GM18499 (cell line): Measurements from ENCODE around the gene EIF3I.

Experiments
- ATAC-seq: cut with Tn5 transposase; IDR thresholded peaks from one replicate; pipeline ENCODE4 v1.9.1; 2021; ENCODE audit warnings: moderate number of reproducible peaks; ENCODE audit not compliant: insufficient read depth, unreplicated experiment

Gene EIF3I

GRCh38 chr1:32228771-32229170 is 6.6 kb downstream of the EIF3I start:
- no peak for ATAC-seq

- ATAC-seq, result no peak
Observed at GRCh38 chr1:32231843-32232432, 9.7 kb downstream of the EIF3I start.

DNA sequence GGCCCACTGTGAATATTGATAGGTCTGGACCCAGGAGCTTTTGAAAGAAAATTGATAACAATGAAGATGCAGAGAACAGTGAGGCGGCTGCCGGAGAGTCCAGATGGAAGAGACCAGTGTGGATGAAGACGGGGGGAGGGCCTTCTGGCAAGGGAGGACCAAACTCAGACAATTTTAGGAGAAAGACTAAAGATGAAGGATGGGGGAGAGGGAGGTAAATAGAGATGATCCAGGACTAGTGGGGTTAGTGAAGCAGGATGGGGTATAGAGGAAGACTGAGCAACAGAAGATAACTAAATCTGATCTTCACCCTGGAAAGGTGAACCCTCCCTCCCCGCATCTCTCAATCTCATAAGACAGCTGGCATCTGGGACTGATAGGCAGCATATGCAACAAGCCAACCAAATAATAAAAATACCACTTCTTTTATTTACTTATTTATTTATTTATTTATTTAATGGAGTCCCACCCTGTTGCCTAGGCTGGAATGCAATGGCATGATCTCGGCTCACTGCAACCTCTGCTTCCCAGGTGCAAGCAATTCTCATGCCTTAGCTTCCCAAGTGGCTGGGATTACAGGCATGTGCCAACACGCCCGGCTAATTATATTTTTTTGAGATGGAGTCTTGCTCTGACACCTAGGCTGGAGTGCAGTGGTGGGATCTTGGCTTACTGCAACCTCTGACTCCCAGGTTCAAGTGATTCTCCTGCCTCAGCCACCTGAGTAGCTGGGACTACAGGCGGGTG is 10.5 kb downstream of the EIF3I start:
- ATAC-seq, result no peak

- no peak for ATAC-seq
Observed at GRCh38 chr1:32234792-32235191, 12.6 kb downstream of the EIF3I start.

DNA sequence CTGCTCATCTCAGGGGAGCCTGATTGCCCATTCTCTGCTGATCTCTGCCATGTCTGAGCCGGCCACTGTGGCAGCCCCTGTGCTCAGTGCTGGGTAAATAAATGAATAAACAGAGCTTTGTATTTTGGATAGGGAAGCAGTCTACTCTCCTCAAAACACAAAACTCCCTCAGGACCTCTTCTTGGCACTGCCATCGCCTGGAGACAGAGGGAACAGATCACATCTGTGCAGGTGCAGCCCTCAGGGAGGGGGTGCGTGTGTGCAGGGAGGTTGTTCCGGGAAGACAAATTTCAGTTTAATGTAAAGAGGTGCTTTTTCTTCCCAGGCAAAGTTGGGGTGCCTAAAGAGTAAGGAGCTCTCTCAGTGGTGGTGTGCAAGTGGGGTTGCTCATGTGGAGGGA is 17.1 kb downstream of the EIF3I start:
- ATAC-seq, result no peak

DNA sequence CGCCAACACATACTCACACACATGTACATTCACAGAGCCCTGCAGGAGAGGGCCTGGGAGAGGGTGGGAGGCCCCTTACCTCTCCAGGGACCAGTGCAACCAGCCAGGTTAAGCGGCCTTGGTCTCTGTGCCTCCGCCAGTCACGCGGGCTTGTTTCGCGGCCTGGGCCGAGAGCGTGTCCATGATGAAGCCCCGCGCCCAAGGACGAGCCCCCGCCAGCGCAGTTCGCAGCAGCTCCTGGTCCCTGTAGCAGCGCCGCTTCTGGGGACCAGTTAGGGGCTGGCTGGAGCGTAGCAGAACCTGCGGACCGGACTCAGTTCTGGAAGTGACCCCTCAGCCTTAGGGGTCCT is 17.6 kb downstream of the EIF3I start:
- no peak for ATAC-seq

DNA sequence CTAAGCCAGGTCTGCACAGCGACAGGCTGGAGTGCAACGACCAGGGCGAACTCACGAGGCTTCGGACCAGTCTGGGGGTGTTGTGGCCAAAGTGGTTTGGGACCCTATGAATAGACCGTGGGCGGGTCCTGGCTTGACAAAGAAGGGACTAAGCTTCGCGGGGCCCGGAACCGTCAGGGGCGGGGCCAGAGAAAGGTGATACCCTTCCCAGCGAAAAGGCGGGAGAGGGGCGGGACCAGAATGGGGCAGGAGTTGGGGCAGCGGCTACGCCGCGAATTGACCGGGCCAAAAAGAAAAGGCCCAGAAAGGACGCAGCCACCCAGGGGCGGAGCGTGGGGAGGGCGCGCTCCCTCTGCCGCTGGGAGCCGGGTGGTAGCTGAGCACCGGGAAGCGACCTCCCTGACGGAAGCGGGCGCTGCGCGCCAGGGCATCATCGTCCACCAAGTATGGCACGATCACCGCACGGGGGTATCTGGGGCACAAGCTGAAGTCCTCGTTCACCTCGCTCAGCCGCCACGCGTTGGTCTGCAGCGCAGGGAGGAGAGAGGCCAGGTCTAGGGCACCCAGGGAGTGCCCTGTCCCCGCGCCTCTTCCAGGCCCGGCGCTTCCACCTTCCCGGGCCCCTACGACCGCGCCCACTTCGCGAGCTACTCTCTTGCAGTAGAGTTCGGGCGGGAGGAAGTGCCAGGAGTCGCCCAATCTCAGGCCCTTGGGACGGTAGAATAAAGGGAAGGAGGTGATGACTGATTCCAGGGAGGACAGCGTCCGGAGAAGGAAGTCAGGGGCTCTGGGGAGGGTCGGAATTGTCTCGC is 18.1 kb downstream of the EIF3I start:
- no peak for ATAC-seq

DNA sequence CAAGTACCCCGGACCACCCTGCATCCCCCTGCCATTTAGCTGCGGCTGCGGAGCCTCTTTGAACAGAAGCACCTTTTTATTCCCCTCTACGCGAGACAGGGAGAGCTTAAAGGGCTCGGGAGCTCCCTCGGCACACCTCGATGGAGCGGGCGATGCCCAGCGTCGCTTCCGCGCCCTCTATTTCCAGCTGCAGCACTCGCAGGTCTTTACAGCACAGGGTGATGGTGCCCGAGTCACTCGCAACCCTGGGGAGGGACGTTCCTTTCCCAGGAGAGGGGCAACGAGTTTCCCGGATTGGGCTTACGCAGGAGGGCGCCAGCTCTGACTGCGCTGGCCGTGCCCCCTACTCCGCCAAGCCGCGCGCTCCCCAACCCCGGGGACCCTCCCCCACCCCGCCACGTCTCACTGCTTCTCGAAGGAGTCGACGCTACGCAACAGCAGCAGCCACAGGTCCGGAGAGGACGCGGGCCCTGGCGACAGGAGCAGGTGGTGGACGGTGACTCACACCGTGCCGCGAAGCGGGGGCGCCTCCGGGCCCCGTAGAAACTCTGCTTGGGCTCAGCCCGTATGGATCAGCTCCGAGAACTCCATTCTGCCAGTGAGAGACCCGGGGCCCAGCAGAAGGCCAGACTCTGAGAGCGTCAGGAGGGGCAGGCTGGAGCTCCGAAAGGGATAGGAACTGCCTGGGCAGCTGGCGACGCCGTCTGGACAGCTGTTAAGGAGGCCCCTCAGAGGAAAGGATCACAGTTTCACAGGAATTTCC is 19.0 kb downstream of the EIF3I start:
- no peak for ATAC-seq

DNA sequence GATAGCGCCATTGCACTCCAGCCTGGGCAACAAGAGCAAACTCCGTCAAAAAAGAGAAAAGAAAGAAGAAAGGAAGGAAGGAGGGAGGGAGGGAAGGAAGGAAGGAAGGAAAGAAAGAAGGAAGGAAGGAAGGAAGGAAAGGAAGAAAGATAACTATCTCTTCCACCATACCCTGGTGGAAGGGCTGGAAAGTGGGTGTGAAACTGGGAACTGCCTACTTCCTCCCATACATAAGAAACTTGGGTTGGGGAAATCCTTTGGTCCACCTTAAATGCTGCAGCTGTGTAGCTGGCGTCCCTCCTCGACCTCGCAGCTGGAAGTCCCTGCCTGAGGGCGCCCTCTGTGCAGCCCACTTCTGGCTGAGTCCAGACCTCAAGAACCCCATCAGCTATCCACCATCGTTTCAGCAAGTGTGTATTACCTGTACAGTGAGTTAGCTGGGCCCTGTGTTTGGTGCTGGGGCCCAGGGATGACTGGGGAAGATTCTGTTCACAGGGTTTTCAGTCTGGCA is 20.2 kb downstream of the EIF3I start:
- ATAC-seq, result no peak

GRCh38 chr1:32246888-32247273 is 24.7 kb downstream of the EIF3I start, which contains the start of gene FAM167B:
TSS of gene FAM167B (plus strand) at chr1:32247222. CDS start at chr1:32247422, 200 bp downstream.
- ATAC-seq, result no peak

GRCh38 chr1:32247452-32247851 is 25.2 kb downstream of the EIF3I start:
- no peak for ATAC-seq

- no peak for ATAC-seq
Observed at GRCh38 chr1:32247983-32248889, 26.0 kb downstream of the EIF3I start.

DNA sequence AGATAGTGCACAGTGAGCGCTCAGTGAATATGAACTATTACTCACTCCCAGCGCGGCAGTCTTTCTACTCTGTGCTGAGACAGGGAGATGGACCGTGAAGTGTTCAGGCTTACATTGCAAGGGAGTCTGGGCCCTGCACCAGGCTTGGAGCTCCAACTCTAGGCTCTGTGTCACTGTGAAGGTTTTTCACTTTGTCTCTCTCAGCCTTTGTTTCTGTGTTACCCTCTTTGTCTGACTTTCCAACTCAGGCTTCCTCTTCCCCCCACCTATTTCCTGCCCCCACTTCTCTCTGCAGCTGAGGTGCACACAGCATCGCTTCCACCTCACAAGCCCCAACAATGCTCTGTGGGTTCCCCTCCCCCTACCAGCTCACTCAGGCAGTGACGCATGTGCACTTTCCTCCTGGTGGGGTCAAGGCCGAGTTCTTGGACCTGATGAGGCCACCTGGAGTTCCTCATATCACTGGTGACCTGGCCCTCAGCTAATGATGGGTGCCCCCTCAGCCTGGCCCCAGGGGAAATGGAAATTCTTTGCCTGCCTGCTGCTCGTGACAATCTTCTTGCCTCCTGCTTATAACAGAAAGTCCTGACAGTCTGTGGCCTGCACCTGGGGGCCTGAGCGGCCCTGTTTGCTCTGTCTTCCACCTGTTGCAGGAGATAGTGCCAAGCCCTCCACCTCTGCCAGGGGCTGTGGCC is 27.8 kb downstream of the EIF3I start:
- peak; percentile 42 for ATAC-seq

DNA sequence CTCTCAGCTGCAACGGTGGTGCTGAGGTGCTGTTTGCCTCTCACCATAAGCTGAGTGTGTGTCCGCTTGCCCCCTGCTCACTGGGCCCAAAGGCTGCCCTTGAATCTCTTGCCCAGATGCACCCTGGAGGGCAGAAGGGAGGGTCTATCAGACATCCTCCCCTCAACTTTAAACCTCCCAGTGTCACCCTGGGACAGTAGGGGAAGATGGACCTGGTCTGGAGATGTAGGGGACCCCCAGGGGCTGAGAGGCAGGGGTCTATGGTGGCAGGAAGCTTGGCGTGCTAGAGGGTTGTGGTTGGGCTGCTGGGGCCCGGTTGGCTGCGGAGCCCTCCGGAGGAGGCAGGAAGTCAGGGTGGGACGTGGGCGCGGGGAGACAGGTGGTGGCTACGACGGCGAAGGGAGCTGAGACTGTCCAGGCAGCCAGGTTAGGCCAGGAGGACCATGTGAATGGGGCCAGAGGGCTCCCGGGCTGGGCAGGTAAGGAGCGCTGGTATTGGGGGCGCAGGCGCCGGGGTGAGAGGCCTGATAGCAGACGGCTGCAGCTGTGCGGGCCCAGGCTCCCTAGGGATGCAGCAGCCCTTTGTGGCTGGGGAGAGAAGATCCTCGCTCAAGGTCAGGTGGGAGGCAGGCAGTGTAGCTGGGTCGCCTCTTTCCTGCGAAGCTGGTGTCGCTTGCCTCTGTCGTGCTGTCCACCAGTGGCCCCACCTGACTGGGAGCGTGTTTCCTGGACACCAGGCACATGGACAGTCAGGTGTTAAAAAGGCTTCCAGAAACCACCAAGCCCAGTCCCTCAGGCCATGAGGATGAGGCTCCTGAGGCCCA is 28.9 kb downstream of the EIF3I start, which contains the start of gene LCK:
Gene LCK, plus strand, starts transcription at position 373 of the 824 bp plus-strand sequence. CDS start 23,065 bp downstream, outside the sequence.
- ATAC-seq, result no peak

DNA sequence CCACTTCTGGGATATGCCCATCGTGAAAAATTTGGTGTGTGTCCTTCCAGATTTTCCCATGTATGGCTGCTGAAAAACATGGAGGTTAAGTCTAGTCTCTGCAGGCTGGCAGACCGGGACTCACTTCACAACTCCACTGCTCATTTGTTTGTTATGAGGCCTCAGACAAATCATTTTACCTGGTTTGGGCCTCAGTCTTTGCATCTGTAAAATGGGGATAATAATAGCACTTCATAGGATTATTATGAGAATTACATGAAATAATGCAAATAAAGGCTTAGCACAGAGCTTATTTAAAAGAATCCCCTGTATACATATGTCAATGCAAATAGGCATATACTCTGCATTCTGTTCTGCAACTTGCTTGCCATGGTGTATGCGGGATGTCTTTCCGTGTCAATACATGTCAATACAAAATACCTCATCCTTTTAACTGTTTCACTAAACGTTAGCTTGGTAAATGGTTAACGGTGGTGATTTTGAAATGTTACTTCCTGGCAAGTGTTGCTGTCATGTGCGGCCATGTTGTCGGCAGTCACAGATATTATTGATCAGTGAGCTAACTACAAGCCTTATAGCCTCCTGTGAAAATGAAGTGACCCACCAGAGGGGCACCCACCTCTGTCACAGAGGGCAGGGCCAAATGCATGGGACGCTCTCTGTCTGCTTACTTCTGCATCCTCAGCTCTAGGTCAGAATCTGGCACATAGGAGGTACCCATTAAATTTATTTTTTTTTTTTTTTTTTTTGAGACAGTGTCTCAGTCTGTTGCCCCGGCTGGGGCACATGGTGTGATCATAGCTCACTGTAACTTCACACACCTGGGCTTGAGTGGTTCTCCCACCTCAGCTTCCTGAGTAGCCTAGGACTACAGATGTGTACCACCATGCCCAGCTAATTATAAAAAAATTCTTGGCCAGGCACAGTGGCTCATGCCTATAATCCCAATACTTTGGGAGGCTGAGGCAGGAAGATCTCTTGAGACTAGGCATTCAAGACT is 33.2 kb downstream of the EIF3I start:
- no peak for ATAC-seq

DNA sequence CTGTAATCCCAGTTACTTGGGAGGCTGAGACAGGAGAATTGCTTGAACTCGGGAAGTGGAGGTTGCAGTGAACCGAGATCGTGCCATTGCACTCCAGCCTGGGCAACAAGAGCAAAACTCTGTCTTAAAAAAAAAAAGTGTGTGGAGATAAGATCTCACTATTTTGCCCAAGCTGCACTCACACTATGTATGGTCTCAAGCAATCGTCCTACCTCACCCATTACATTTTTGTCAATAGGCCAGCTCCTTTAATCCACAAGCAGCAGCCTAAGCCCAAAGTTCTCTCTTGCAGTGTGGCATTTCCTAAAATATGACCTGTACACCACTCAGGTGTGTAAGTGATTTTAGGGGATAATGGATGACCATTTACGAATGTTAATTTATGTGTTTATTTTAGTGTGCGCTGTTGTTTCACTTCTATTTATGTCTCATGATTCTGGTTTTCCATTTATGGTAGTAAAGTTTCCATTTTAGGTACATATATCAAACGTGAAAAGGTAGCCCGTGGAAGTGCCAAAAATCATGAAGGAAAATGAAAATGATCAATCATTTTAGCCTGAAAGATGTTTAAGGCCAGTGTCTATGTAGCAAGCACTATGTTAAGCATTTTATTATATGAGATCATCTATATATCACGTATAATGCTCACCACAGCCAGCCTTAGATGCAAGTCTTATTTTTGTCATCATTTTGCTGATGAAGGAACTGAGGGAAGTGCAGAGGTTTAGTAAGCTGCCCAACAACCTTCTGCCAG is 34.4 kb downstream of the EIF3I start:
- no peak for ATAC-seq
